OCI-LY7 (cell line): Measurements from ENCODE around the gene NELFCD. TPM values are rescaled to one million over a fixed set of nuclear protein-coding genes. Genes with fewer than 3 reads are reported as not detected.

Experiments used
- BruUV-seq: library from RNA; stranded (reverse); fragments of 400-500 nt; replicated peaks from 2 replicates; lab custom pipeline; 2021; lab: Mats Ljungman, UMichigan
- CTCF ChIA-PET: fragments of 300-600 bp; sonication (Branson Sonifier 250); formaldehyde crosslinking; loops from one replicate; lab custom pipeline; 2022; ENCODE audit warnings: antibody characterized with exemption; ENCODE audit not compliant: unreplicated experiment; lab: Charles Lee
- POLR2A ChIA-PET: fragments of 300-600 bp; sonication (Branson Sonifier 250); formaldehyde crosslinking; loops from one replicate; lab custom pipeline; 2022; ENCODE audit warnings: antibody characterized with exemption; lab: Charles Lee
- DNase-seq: peaks from one replicate; pipeline ENCODE4 v3.0.0-alpha.2; 2015; ENCODE audit warnings: low spot score
- H2AFZ ChIP-seq: fragments of 200-600 bp; sonication (generic), shearing (Covaris generic); 2 replicates; pipeline ENCODE4 v1.6.1; 2014; ENCODE audit warnings: mild to moderate bottlenecking, antibody characterized with exemption, low read length, moderate library complexity
- H3K27ac ChIP-seq: fragments of 200-600 bp; sonication (generic); 2 replicates; pipeline ENCODE4 v1.5.1; 2014; ENCODE audit warnings: mixed run types, low read depth, mild to moderate bottlenecking, moderate library complexity, low read length, inconsistent platforms; ENCODE audit not compliant: poor library complexity, severe bottlenecking
- H3K36me3 ChIP-seq: fragments of 200-600 bp; sonication (generic); 2 replicates; pipeline ENCODE4 v1.6.1; 2014; ENCODE audit warnings: mild to moderate bottlenecking, antibody characterized with exemption, low read length, moderate library complexity, mixed read lengths; ENCODE audit not compliant: insufficient read depth
- H3K4me1 ChIP-seq: fragments of 200-600 bp; sonication (generic); 2 replicates; pipeline ENCODE4 v1.5.1; 2014; ENCODE audit warnings: mild to moderate bottlenecking, low read length; ENCODE audit not compliant: insufficient read depth, poor library complexity, severe bottlenecking
- H3K4me2 ChIP-seq: fragments of 200-600 bp; sonication (generic); 2 replicates; pipeline ENCODE4 v1.6.1; 2014; ENCODE audit warnings: mild to moderate bottlenecking, low read length
- H3K4me3 ChIP-seq: fragments of 200-600 bp; sonication (generic); 2 replicates; pipeline ENCODE4 v1.5.1; 2014; ENCODE audit warnings: mild to moderate bottlenecking, low read depth, low read length; ENCODE audit not compliant: poor library complexity, severe bottlenecking
- H3K79me2 ChIP-seq: fragments of 200-600 bp; sonication (generic); 2 replicates; pipeline ENCODE4 v1.6.1; 2016; ENCODE audit warnings: low read depth, mild to moderate bottlenecking, low read length, moderate library complexity, mixed read lengths; ENCODE audit not compliant: insufficient read depth
- H3K9me2 ChIP-seq: fragments of 200-600 bp; sonication (generic); 2 replicates; pipeline ENCODE4 v1.6.1; 2016; ENCODE audit warnings: mild to moderate bottlenecking, low read length, mixed read lengths; ENCODE audit not compliant: insufficient read depth
- H3K9me3 ChIP-seq: fragments of 200-600 bp; sonication (generic); 2 replicates; pipeline ENCODE4 v1.6.1; 2014; ENCODE audit warnings: mild to moderate bottlenecking, mixed run types, low read length, mixed read lengths
- H4K20me1 ChIP-seq: fragments of 200-600 bp; sonication (generic); 2 replicates; pipeline ENCODE4 v1.6.1; 2014; ENCODE audit warnings: mild to moderate bottlenecking, antibody characterized with exemption, low read length, moderate library complexity, mixed read lengths; ENCODE audit not compliant: insufficient read depth
- CTCF ChIP-seq: fragments of 200-600 bp; sonication (generic); conservative IDR thresholded peaks from 2 replicates; pipeline ENCODE4 v1.5.1; 2014; ENCODE audit warnings: mild to moderate bottlenecking, antibody characterized with exemption, low read length, moderate library complexity, mixed read lengths
- EZH2phosphoT487 ChIP-seq: fragments of 200-600 bp; sonication (generic); IDR thresholded peaks from 2 replicates; pipeline ENCODE4 v1.6.1; 2018; ENCODE audit warnings: low read depth, borderline replicate concordance, mild to moderate bottlenecking, mixed run types, antibody characterized with exemption, low read length, moderate library complexity, mixed read lengths
- intact Hi-C: fragments of 100-400 bp; cut with micrococcal nuclease; formaldehyde crosslinking; loops from one replicate; pipeline ENCODE4 v1.10.0; 2022; ENCODE audit not compliant: unreplicated experiment
- total RNA-seq, 2 experiments: library from RNA; depleted of rRNA in 1 of 2; stranded (reverse); fragments of >200 nt in 1 of 2; shearing (Covaris generic) in 1 of 2; gene quantifications; 2 replicates each; pipeline ENCODE4 v1.2.3, GENCODE V29; 2014 to 2022

The NELFCD gene
- total RNA-seq, 2 experiments from 2014 or later: 90.7 to 143 TPM

DNA sequence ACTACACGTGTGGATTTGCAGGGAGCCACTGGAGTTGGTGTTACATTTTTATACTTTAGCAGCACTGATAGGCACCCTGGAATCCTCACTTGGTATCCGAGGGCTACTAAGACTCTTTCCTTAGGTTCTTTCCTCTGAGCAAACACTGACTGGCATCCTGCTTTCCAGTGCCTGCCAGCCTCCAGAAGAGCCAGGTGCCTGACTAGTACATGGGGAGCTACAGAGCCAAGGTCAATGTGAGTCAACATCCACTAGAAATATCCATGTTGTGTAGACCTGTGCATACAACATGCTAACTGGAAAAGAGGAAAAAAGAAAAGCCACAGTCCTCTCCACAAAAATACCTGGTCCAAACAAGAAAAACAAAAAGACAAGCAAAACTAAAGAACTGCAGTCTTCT lies 44.0 kb downstream of the NELFCD start:
- ChIA-PET POLR2A (no interaction called here), CTCF (no interaction called here)
- no peaks in the 10 kb centered on the region for H3K9me3 ChIP-seq
- peaks cover 32% of the 10 kb centered on the region for H4K20me1 ChIP-seq
- peaks cover 19% of the 10 kb centered on the region for H3K4me1 ChIP-seq
- H3K4me2 ChIP-seq: no peak overlapping the region
- DNase-seq: no peak
- H2AFZ ChIP-seq: no peak overlapping the region
- no peaks in the 10 kb centered on the region for H3K9me2 ChIP-seq
- BruUV-seq: no TSS peak
- H3K4me3 ChIP-seq: no peak overlapping the region
- peaks cover 80% of the 10 kb centered on the region for H3K36me3 ChIP-seq
- intact Hi-C loops: no loop called here
- TF ChIP-seq CTCF: no peak
- TF ChIP-seq EZH2phosphoT487: no peak
- H3K27ac ChIP-seq: no peak overlapping the region
- H3K79me2 ChIP-seq: peaks cover 46% of the 10 kb centered on the region

- H4K20me1 ChIP-seq: peaks cover 37% of the 10 kb centered on the region
- no peaks in the 10 kb centered on the region for H3K9me2 ChIP-seq
- no peak for DNase-seq
- no peak for TF ChIP-seq CTCF
- no peak for TF ChIP-seq EZH2phosphoT487
- H3K4me1 ChIP-seq: peaks cover 23% of the 10 kb centered on the region
- H3K4me2 ChIP-seq: no peak overlapping the region
- peaks cover 51% of the 10 kb centered on the region for H3K79me2 ChIP-seq
- no TSS peak for BruUV-seq
- ChIA-PET POLR2A (no interaction called here), CTCF (no interaction called here)
- H3K27ac ChIP-seq: no peak overlapping the region
- intact Hi-C loops: no loop called here
- no peak overlapping the region for H3K4me3 ChIP-seq
- H3K9me3 ChIP-seq: no peaks in the 10 kb centered on the region
- no peak overlapping the region for H2AFZ ChIP-seq
- H3K36me3 ChIP-seq: peaks cover 84% of the 10 kb centered on the region
Measured at GRCh38 chr20:59025511-59025910, 44.5 kb downstream of the NELFCD start.

DNA sequence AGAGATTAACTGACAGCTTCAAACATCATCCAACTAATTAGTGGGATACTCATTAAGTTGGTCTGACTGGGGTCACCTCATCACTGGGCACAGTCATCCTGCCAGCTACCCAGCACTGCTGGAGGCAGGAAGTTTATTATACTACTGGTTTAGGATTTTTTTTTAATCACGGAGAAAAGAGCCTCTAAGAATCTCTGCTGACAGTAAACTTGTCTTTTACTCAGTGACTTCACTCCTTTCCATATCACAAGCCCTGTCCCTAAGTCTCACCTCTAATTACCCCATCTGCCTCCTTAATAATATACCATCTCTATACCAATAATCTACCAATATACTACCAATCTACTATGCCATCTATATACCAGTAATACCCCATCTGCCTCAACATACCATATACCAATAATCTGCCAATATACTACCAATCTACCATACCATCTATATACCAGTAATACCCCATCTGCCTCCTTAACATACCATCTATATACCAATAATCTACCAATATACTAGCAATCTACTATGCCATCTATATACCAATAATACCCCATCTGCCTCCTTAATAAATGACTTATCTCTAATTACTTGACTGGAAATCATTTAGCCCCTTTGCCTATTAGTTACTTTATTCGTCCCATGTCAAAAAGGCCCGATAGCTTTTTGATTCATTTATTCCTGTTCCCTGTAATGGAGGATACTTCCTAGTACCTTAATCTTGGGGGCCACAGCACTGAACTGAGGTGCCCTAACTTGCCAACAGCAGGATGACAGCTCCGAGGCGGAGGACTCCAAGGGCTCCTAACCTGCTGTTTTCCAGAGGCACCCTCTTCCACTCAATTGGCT lies 46.1 kb downstream of the NELFCD start:
- H4K20me1 ChIP-seq: peaks cover 46% of the 10 kb centered on the region
- H3K9me2 ChIP-seq: no peaks in the 10 kb centered on the region
- no peak overlapping the region for H3K27ac ChIP-seq
- no peaks in the 10 kb centered on the region for H3K9me3 ChIP-seq
- TF ChIP-seq CTCF: no peak
- no peak for TF ChIP-seq EZH2phosphoT487
- H3K4me3 ChIP-seq: no peak overlapping the region
- no peak overlapping the region for H3K4me2 ChIP-seq
- H3K36me3 ChIP-seq: peaks cover 96% of the 10 kb centered on the region
- no TSS peak for BruUV-seq
- ChIA-PET CTCF (interaction anchor here (0.6 kb wide), 1 partner anchor 1602 kb away, joined by 5 read pairs; no protein-coding TSS in a partner anchor), POLR2A (interaction anchor here (1.0 kb wide), 1 partner anchor 17 kb away, joined by 3 read pairs; no protein-coding TSS in a partner anchor)
- intact Hi-C loops: no loop called here
- H3K79me2 ChIP-seq: peaks cover 66% of the 10 kb centered on the region
- no peak for DNase-seq
- no peak overlapping the region for H2AFZ ChIP-seq
- H3K4me1 ChIP-seq: peaks cover 33% of the 10 kb centered on the region
